ENCODE data around the gene EEF1A2. TPM values are rescaled to one million over a fixed set of nuclear protein-coding genes. Genes with fewer than 3 reads are reported as not detected.

EEF1A2 gene
- total and polyA plus RNA-seq, 2 of the 4 experiments (the other 2 are of a cell fraction): 1.3 to 4.6 TPM

GRCh38 chr20:63497946-63498935 is 642 bp downstream of the EEF1A2 start:
- no peaks in the 10 kb centered on the region for H3K9me3 ChIP-seq (ENCODE audit: control insufficient read depth, insufficient read depth, low read length)
- H4K5ac ChIP-seq (ENCODE audit: low read depth, low read length): no peak overlapping the region
- H2BK120ac ChIP-seq (ENCODE audit: low read depth, low read length): no peak overlapping the region
- no peak overlapping the region for H4K8ac ChIP-seq (ENCODE audit: low read depth in 2 of 2, low read length in 2 of 2)
- H3K18ac ChIP-seq (ENCODE audit: low read depth, low read length): no peak overlapping the region
- H3K4me1 ChIP-seq (ENCODE audit: control insufficient read depth, insufficient read depth, low read length): 0 out of 2 replicates have a peak, but pooled peaks cover 3% of the 10 kb centered on the region
- dilution Hi-C loops (cut with HindIII; ENCODE audit: low sequenced_read_pairs, unreplicated experiment): no loop called here
- H3K14ac ChIP-seq (replicated peaks; ENCODE audit: low read depth, low read length): no peak overlapping the region
- no peak overlapping the region; the same call in 1 of the 2 replicates for H3K4me2 ChIP-seq (ENCODE audit: low read depth, low read length)
- no peak overlapping the region for H3K23ac ChIP-seq (ENCODE audit: low read depth, low read length)
- peak overlapping the region; percentile 17; the same call in 1 of the 2 replicates for H3K4me3 ChIP-seq (ENCODE audit: insufficient read depth, low read depth, low read length)
- no peaks in the 10 kb centered on the region for H3K36me3 ChIP-seq (ENCODE audit: control insufficient read depth, insufficient read depth, low read length)
- TF ChIP-seq RAD21 (IDR thresholded peaks at IDR 0.05; ENCODE audit: low read length) (no peak), CHD1 (IDR thresholded peaks at IDR 0.05; ENCODE audit: low read depth, low read length) (no peak), RFX5 (IDR thresholded peaks at IDR 0.05; ENCODE audit: low read depth, low read length) (no peak), MAZ (IDR thresholded peaks at IDR 0.05; ENCODE audit: borderline replicate concordance, low read depth, low read length) (peak; percentile 24; the same call in 1 of the 2 replicates), CTCF (conservative IDR thresholded peaks at IDR 0.05; ENCODE audit: low read depth, low read length) (no peak), FOS (IDR thresholded peaks at IDR 0.05; ENCODE audit: low read depth, low read length) (peak; percentile 37; the same call in 1 of the 2 replicates), NFE2L2 (IDR thresholded peaks at IDR 0.05; ENCODE audit: low read depth, low read length) (no peak)
- no peak overlapping the region for H2BK20ac ChIP-seq (ENCODE audit: low read depth, low read length)
- H2AK5ac ChIP-seq (ENCODE audit: low read depth, low read length): no peak overlapping the region
- H2BK15ac ChIP-seq (ENCODE audit: low read depth, low read length): no peak overlapping the region
- no peak overlapping the region for H4K91ac ChIP-seq (ENCODE audit: insufficient read depth, low read depth, low read length)
- 5% methylated on average over 13 of the region's 60 CpGs; no CpG with 5 or more reads in 1 of the 2 experiments for WGBS, 2 experiments (ENCODE audit: extremely low coverage in 2 of 2, insufficient read length in 1 of 2)
- no peaks in the 10 kb centered on the region for H3K79me1 ChIP-seq (ENCODE audit: low read depth in 1 of 2, low read length in 2 of 2)
- no peak overlapping the region for H3K56ac ChIP-seq (ENCODE audit: extremely low read depth, insufficient read depth, low read length)
- POLR2A ChIA-PET (ENCODE audit: unreplicated experiment): no interaction called here
- no peak overlapping the region for H2BK5ac ChIP-seq (ENCODE audit: low read depth, low read length, poor library complexity, severe bottlenecking)
- no TSS peak for BruUV-seq (replicated peaks)
- DNase-seq (peak; percentile 36), ATAC-seq (ENCODE audit: low read depth) (peak; percentile 46)
- no peak overlapping the region for H3K9ac ChIP-seq (ENCODE audit: low read depth, low read length)
- H4K20me1 ChIP-seq (ENCODE audit: insufficient read depth, low read length): peaks cover 4% of the 10 kb centered on the region
- H3K27ac ChIP-seq (ENCODE audit: insufficient read depth, low read length): no peak overlapping the region
- in situ Hi-C loops (cut with MboI; ENCODE audit: low sequenced_read_pairs): no loop called here
- no peak overlapping the region for H3K4ac ChIP-seq (ENCODE audit: low read depth, low read length)
- CTCF ChIA-PET: no interaction called here
- H2AK9ac ChIP-seq (replicated peaks; ENCODE audit: low read depth, low read length, poor library complexity): peak overlapping the region; percentile 39
- H2AFZ ChIP-seq (replicated peaks; ENCODE audit: low read length, poor library complexity): peak overlapping the region; percentile 75
- intact Hi-C loops (cut with micrococcal nuclease): no loop called here
- H3K27me3 ChIP-seq (ENCODE audit: control insufficient read depth, insufficient read depth, low read length): peaks cover 26% of the 10 kb centered on the region
- H3K9me1 ChIP-seq (ENCODE audit: insufficient read depth, low read length): no peaks in the 10 kb centered on the region

All from IMR-90 (cell line).